ENCODE measurements around the gene SP1. TPM values are rescaled to one million over a fixed set of nuclear protein-coding genes. Genes with fewer than 3 reads are reported as not detected.

Gene SP1
- total and polyA plus RNA-seq, 12 donors = 16.3 to 90.0 (median 50.7) TPM

GRCh38 chr12:53456654-53457366 lies 76.8 kb downstream of the SP1 start:
- no peak overlapping the region for H3K27ac ChIP-seq
- intact Hi-C loops (cut with DNase I) = no loop called here
- TF ChIP-seq CTCF (IDR thresholded peaks at IDR 0.05) (no peak), POLR2A (IDR thresholded peaks at IDR 0.05) (no peak)
- peaks cover 25 to 41% of the 10 kb centered on the region in 2 donors for H3K4me1 ChIP-seq (replicated peaks in 1 of 2)
- no peak overlapping the region for H3K4me3 ChIP-seq
- DNase-seq = no peak
- H3K27me3 ChIP-seq = no peaks in the 10 kb centered on the region
- H3K9me3 ChIP-seq (replicated peaks in 1 of 3) = no peaks in the 10 kb centered on the region
- H3K36me3 ChIP-seq (replicated peaks in 1 of 2) = peaks cover 0 to 79% of the 10 kb centered on the region in 2 donors
- 50 to 65% (median 63%) methylated on average over 6 of the region's 6 CpGs for WGBS, 4 donors

GRCh38 chr12:53459097-53459496 lies 79.1 kb downstream of the SP1 start:
- Histone ChIP-seq H3K27me3 (no peaks in the 10 kb centered on the region), H3K36me3 (replicated peaks in 1 of 2) (peaks cover 0 to 100% of the 10 kb centered on the region in 2 donors), H3K4me1 (replicated peaks in 1 of 2) (peaks cover 19 to 50% of the 10 kb centered on the region in 2 donors), H3K4me3 (no peak overlapping the region), H3K9me3 (replicated peaks in 1 of 3) (no peaks in the 10 kb centered on the region), H3K27ac (no peak overlapping the region)
- intact Hi-C loops (cut with DNase I) = no loop called here
- TF ChIP-seq CTCF (IDR thresholded peaks at IDR 0.05) (no peak), POLR2A (IDR thresholded peaks at IDR 0.05) (no peak)
- DNase-seq = no peak
- 64 to 66% (median 65%) methylated on average over 4 of the region's 4 CpGs for WGBS, 4 donors

- Histone ChIP-seq H3K27ac (peak overlapping the region in 3 of 5 donors; percentile 2 to 27 (median 16)), H3K36me3 (replicated peaks in 1 of 2) (peaks cover 0 to 100% of the 10 kb centered on the region in 2 donors), H3K9me3 (replicated peaks in 1 of 3) (no peaks in the 10 kb centered on the region), H3K27me3 (no peaks in the 10 kb centered on the region), H3K4me1 (replicated peaks in 1 of 2) (peaks cover 23 to 46% of the 10 kb centered on the region in 2 donors), H3K4me3 (no peak overlapping the region)
- intact Hi-C loops (cut with DNase I) = no loop called here
- DNase-seq = peak in 3 of 7 donors; percentile 31 to 38 (median 31)
- TF ChIP-seq POLR2A (IDR thresholded peaks at IDR 0.05) = no peak
- TF ChIP-seq CTCF (IDR thresholded peaks at IDR 0.05) = no peak
- 44 to 52% (median 50%) methylated on average over 3 of the region's 3 CpGs for WGBS, 4 donors
Measured at GRCh38 chr12:53461059-53461458, 81.1 kb downstream of the SP1 start.

GRCh38 chr12:53461591-53461990 lies 81.6 kb downstream of the SP1 start:
- peak in 1 of 7 donors; percentile 24 for DNase-seq
- Histone ChIP-seq H3K27ac (peak overlapping the region in 3 of 5 donors; percentile 16 to 36 (median 27)), H3K4me3 (no peak overlapping the region), H3K9me3 (replicated peaks in 1 of 3) (no peaks in the 10 kb centered on the region), H3K27me3 (no peaks in the 10 kb centered on the region), H3K36me3 (replicated peaks in 1 of 2) (peaks cover 0 to 100% of the 10 kb centered on the region in 2 donors), H3K4me1 (replicated peaks in 1 of 2) (peaks cover 23 to 50% of the 10 kb centered on the region in 2 donors)
- TF ChIP-seq CTCF (IDR thresholded peaks at IDR 0.05) = no peak
- WGBS, 4 donors = 53 to 65% (median 64%) methylated on average over 8 of the region's 8 CpGs
- intact Hi-C loops (cut with DNase I) = no loop called here

All from adrenal gland (tissue), 12 donors.